Activated T-helper 2 cell treated with anti-CD3 and anti-CD28 coated beads, Interferon-gamma antibody, Interleukin-2, Interleukin-4, amounts not matched to agents 10 μg/mL and 5 μg/mL and 100 μg/mL, durations not matched to agents 14 hours and 24 hours and 36 hours (primary cell): ENCODE data around the gene BMP3. TPM values are rescaled to one million over a fixed set of nuclear protein-coding genes. Genes with fewer than 3 reads are reported as not detected.

Experiments
- DNase-seq: peaks from one replicate; pipeline ENCODE4 v3.0.0; 2021; ENCODE audit warnings: low spot score
- H3K27ac Mint-ChIP-seq: one replicate; pipeline ENCODE4 v1.8.0; 2021; ENCODE audit warnings: mixed read lengths
- H3K27me3 Mint-ChIP-seq: one replicate; pipeline ENCODE4 v1.8.0; 2021; ENCODE audit warnings: low read depth, mixed read lengths
- H3K36me3 Mint-ChIP-seq: one replicate; pipeline ENCODE4 v1.8.0; 2021; ENCODE audit warnings: low read depth, mixed read lengths
- H3K4me1 Mint-ChIP-seq: one replicate; pipeline ENCODE4 v1.8.0; 2021; ENCODE audit warnings: low read depth, mixed read lengths
- H3K4me3 Mint-ChIP-seq: one replicate; pipeline ENCODE4 v1.8.0; 2021; ENCODE audit warnings: low read depth, mild to moderate bottlenecking, moderate library complexity, mixed read lengths
- H3K9me3 Mint-ChIP-seq: one replicate; pipeline ENCODE4 v1.8.0; 2021; ENCODE audit warnings: mixed read lengths
- intact Hi-C: fragments of 100-400 bp; cut with micrococcal nuclease; formaldehyde crosslinking; loops from one replicate; pipeline ENCODE4 v1.15.1; 2023
- total RNA-seq: library from RNA; stranded (reverse); gene quantifications from 2 replicates; pipeline ENCODE4 v1.2.3, GENCODE V29; 2022

BMP3 gene
- total RNA-seq, 1 donor from 2014 or later, result not detected

DNA sequence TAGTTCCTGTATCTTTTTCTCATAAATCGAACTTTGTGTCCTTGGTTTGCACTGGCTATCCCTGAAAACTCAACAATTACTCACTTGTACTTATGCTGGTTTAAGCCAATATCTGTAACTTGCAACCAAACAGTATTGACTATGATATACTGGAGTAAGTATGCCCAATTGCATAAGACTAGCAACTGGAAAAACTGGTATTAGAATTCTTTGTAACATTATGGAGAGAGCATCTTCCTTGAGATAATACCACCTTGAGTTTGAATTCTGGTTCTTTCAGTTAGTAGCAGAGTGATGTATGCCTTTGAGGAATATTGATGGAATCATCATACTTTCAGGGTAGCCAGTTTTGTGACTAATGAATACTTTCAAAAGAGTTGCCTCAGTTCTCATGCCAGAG is 28.1 kb downstream of the BMP3 start:
- no peaks in the 10 kb centered on the region for H3K4me1 Mint-ChIP-seq
- H3K4me3 Mint-ChIP-seq, result no peak overlapping the region
- no peaks in the 10 kb centered on the region for H3K9me3 Mint-ChIP-seq
- intact Hi-C loops, result no loop called here
- peaks cover 4% of the 10 kb centered on the region for H3K27me3 Mint-ChIP-seq
- H3K36me3 Mint-ChIP-seq, result no peaks in the 10 kb centered on the region
- no peak overlapping the region for H3K27ac Mint-ChIP-seq
- DNase-seq, result no peak

DNA sequence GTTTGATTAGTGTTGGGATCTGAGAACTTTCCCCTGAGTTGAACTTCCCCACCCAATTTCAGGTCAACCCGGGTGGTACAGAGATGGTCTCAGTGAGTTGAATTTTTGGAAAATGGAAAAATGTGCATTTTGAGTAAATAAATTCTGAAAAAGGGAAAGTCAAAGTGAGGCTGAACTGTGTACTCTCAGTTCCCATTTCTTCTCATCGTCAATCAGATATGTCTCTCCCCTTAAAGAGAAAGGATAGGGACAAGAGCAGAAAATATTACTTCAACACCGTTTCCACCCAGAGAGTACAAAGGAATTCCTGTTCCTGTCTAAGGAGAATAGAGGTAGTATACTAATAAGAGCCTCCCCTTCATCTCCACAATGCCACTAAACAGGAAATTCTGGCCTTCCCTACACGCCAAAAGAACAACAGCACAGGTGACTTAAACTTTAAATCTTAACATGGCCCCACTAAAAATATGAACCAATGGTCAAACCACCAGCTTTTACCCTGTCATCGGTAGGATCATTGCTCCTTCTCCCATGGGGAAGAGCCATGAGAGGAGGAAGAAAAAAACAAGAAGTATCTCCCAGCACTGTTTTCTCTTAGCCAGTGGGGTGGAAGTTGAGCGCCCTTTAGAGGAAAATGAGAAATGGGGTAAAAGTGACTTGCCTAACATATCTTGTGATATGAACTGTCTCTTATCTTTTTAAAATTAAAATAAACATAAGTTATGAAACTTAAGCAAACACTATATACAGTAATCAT is 30.3 kb downstream of the BMP3 start:
- Mint-ChIP-seq H3K27ac (no peak overlapping the region), H3K4me3 (no peak overlapping the region), H3K27me3 (peaks cover 5% of the 10 kb centered on the region), H3K36me3 (no peaks in the 10 kb centered on the region), H3K4me1 (no peaks in the 10 kb centered on the region), H3K9me3 (no peaks in the 10 kb centered on the region)
- no peak for DNase-seq
- intact Hi-C loops, result no loop called here

DNA sequence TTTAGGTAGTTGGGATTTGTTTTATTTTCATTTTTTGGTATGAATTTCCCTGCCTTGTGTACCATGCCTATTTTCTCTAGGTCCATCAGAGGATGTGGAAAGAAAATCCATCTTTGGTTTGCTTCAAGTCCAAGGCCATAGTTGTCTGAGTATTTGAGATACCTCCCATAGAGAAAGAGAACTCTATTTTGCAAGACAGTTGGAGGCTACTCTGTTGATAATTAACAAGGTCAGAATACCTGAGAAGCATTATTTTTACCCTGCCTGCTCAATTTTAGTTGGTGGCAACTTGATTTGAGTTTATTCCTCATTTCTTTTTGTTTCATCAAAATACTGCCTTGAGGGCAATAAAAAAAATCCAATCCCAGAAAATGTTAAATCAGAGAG is 30.8 kb downstream of the BMP3 start:
- Mint-ChIP-seq H3K27ac (no peak overlapping the region), H3K4me3 (no peak overlapping the region), H3K4me1 (no peaks in the 10 kb centered on the region), H3K27me3 (peaks cover 5% of the 10 kb centered on the region), H3K9me3 (no peaks in the 10 kb centered on the region), H3K36me3 (no peaks in the 10 kb centered on the region)
- intact Hi-C loops, result no loop called here
- DNase-seq, result no peak

DNA sequence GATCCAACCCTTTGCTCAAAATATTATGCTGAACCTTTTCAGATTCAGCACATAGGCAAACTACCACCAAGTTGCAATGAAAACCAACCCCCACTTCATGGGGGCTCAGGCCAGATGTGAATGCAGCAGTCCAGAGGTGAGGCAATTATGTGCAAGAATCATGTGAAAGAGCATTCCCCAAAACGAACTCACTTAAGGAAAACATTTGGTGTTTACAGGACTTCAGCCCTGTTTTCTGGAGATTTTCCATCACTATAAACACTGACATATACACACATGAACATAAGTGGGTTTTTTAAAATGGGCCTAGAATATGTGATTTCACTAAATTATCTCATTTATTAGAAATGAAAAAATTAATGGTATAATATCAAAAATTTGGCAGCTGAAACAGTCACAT is 31.5 kb downstream of the BMP3 start:
- peaks cover 5% of the 10 kb centered on the region for H3K27me3 Mint-ChIP-seq
- no peaks in the 10 kb centered on the region for H3K36me3 Mint-ChIP-seq
- intact Hi-C loops, result no loop called here
- no peak overlapping the region for H3K27ac Mint-ChIP-seq
- H3K9me3 Mint-ChIP-seq, result no peaks in the 10 kb centered on the region
- no peak overlapping the region for H3K4me3 Mint-ChIP-seq
- no peaks in the 10 kb centered on the region for H3K4me1 Mint-ChIP-seq
- DNase-seq, result no peak

DNA sequence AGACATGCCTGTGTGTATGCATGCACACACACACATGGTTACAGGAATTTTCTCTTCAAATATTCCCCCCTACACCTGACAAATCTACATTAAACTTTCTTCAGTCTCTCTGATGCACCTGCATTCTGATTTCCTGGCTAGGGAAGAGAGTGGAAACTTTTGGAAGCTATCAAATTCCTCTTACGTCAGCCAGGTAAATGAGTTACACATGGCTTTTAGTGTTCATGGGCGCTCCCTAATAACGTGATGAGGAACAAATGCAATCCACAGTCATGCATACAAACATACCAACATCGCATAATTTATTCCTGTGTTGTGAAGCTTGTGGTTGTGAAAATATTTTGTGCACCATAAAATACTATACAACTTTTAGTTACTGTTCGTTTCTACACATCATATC is 34.9 kb downstream of the BMP3 start:
- Mint-ChIP-seq H3K4me3 (no peak overlapping the region), H3K4me1 (no peaks in the 10 kb centered on the region), H3K36me3 (no peaks in the 10 kb centered on the region), H3K9me3 (no peaks in the 10 kb centered on the region), H3K27me3 (peaks cover 4% of the 10 kb centered on the region), H3K27ac (no peak overlapping the region)
- intact Hi-C loops, result no loop called here
- DNase-seq, result no peak

DNA sequence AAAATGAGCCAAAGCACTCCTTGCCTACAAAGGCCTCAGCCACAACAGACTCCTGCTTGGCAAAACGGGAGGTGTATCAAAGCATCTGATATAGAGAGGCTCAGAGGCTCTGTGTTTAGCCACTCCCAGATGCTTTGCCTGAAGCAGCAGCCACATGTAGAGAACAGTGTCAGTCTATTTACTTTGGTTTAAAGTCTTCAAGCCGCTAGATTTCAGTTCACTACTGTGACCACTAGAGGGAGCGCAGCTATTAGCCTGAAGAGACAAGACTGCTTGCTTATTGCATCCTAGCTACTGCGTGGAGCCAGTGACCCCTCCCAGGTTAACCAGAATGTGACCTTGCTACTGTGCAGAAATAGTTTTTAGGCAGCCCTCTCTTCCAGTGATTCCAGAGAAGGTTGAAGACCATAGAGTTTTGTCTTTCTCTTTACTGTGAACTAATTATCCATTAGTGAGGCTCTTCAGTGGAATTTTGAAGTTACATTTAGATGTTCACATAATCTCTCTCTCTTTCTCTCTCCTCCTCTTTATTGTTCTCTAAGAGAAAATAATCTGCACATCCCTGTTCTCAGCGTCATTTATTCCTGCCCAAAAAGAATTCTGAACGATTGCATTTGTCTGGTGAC is 39.3 kb downstream of the BMP3 start:
- DNase-seq, result peak; percentile 29
- H3K4me1 Mint-ChIP-seq, result no peaks in the 10 kb centered on the region
- H3K9me3 Mint-ChIP-seq, result no peaks in the 10 kb centered on the region
- peaks cover 12% of the 10 kb centered on the region for H3K27me3 Mint-ChIP-seq
- no peak overlapping the region for H3K27ac Mint-ChIP-seq
- no peak overlapping the region for H3K4me3 Mint-ChIP-seq
- intact Hi-C loops, result loop anchor here (1.0 kb wide), 1 partner anchor 281 kb away; no protein-coding TSS in a partner anchor
- no peaks in the 10 kb centered on the region for H3K36me3 Mint-ChIP-seq

DNA sequence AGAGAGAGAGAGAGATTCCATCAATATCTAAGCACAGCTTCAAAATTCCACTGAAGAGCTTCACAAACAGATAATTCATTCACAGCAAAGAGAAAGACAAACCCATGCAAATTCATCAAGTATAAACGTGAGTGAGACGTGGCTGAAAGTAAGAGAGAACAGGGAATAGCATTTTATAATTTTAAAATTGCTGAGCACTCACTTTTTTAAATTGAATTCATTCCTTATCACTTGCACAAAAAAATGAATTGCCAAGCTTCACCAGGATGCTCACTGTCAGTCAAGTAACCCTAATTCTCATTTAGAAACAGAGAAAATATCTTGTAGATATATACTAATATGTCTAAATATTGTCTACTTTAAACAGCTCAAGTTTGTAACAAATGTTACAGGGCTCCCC is 40.5 kb downstream of the BMP3 start:
- no peak for DNase-seq
- Mint-ChIP-seq H3K36me3 (no peaks in the 10 kb centered on the region), H3K27me3 (peaks cover 17% of the 10 kb centered on the region), H3K4me1 (no peaks in the 10 kb centered on the region), H3K4me3 (no peak overlapping the region), H3K27ac (no peak overlapping the region), H3K9me3 (no peaks in the 10 kb centered on the region)
- intact Hi-C loops, result no loop called here

DNA sequence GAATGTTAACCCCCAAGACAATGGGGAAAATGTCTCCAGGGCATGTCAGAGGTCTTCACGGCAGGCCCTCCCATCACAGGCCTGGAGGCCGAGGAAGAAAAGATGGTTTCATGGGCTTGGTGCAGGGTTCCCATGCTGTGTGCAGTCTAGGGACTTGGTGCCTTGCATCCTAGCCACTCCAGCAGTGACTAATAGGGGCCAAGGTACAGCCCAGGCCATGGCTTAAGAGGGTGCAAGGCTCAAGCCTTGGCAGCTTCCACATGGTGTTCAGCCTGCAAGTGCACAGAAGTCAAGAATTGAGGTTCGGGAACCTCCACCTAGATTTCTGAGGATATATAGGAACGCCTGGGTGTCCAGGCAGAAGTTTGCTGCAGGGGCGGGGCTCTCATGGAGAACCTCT is 50.6 kb downstream of the BMP3 start:
- Mint-ChIP-seq H3K27me3 (no peaks in the 10 kb centered on the region), H3K4me3 (no peak overlapping the region), H3K4me1 (no peaks in the 10 kb centered on the region), H3K9me3 (no peaks in the 10 kb centered on the region), H3K27ac (no peak overlapping the region), H3K36me3 (no peaks in the 10 kb centered on the region)
- intact Hi-C loops, result no loop called here
- no peak for DNase-seq

DNA sequence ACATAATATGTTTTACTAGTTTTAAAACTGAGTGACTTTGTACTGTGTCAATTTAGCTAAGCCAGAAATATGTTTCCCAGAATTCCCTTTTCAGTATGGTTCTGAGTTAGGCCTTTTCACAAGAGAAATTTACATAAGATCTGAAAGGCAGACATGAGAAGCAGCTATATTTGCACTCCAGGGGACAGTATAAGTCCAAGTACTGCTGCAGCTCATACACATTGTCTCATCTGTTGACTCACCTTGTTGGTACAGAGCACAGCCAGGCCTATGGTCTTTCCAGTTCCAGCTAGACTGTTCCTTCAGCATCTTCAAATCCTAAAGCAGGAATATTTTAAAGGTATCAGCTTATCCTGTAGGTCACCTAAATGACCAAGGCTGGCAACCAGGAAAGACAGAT is 53.5 kb downstream of the BMP3 start:
- no peaks in the 10 kb centered on the region for H3K36me3 Mint-ChIP-seq
- intact Hi-C loops, result no loop called here
- H3K27me3 Mint-ChIP-seq, result no peaks in the 10 kb centered on the region
- H3K4me1 Mint-ChIP-seq, result no peaks in the 10 kb centered on the region
- no peak overlapping the region for H3K4me3 Mint-ChIP-seq
- H3K27ac Mint-ChIP-seq, result no peak overlapping the region
- H3K9me3 Mint-ChIP-seq, result no peaks in the 10 kb centered on the region
- DNase-seq, result no peak

DNA sequence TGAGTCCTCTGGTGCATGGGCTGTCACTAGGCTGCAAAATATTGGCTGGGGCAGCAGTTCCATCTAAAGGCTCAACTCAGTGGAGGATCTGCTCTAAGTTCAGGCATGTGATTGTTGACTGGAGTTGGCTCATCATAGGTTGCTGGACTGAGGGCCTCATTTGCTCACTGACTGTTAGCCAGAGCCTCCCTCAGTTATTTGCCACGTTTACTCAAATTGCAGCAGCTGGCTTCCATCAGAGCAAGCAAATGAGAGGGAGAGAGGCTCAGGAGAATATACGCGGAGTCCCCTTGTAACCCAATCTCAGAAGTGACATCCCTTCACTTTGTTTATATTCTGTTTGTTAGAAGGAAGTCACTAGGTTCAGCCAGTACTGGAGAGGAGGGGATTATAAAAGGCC is 54.1 kb downstream of the BMP3 start:
- intact Hi-C loops, result no loop called here
- no peaks in the 10 kb centered on the region for H3K27me3 Mint-ChIP-seq
- no peaks in the 10 kb centered on the region for H3K9me3 Mint-ChIP-seq
- H3K36me3 Mint-ChIP-seq, result no peaks in the 10 kb centered on the region
- DNase-seq, result no peak
- H3K4me1 Mint-ChIP-seq, result no peaks in the 10 kb centered on the region
- no peak overlapping the region for H3K27ac Mint-ChIP-seq
- no peak overlapping the region for H3K4me3 Mint-ChIP-seq

DNA sequence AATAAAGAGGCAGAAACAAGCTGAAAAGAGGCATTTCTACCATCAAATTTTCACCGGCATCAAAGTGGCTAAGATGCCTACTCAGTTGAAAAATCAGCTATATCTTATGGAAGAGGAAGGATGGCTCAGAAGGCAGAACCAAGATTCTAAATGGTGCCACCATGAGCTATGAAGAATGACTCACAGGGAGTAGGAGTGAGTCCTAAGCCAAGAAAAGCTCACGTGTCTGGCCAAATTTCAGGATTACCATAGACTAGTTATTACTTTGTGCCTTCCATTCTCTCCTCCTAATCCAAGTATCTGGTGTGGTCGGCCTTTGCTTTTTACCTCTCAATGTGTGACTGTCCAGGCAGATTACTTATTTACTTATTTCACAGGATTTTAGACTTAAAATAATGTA is 54.8 kb downstream of the BMP3 start:
- no peak for DNase-seq
- Mint-ChIP-seq H3K27me3 (no peaks in the 10 kb centered on the region), H3K36me3 (no peaks in the 10 kb centered on the region), H3K27ac (no peak overlapping the region), H3K4me1 (no peaks in the 10 kb centered on the region), H3K9me3 (no peaks in the 10 kb centered on the region), H3K4me3 (no peak overlapping the region)
- intact Hi-C loops, result no loop called here

DNA sequence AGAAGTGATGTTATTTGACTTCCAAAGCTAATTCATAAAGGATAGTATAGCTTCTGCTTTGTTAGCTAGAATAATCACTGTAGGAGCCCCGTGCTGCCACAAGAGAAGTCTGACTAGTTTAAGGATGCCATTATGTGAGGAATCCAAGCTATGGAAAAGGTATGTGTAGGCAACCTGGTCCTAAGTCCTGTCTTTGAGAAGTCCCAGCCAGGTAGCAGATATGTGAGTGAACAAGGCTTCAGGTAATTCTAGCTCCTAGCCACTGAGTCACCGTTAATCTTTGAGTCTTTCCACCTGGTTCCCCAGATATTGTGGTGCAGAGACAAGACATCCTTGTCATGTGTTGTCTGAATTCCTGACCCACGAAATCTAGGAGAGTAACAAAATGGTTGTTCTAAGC is 55.5 kb downstream of the BMP3 start:
- intact Hi-C loops, result no loop called here
- H3K9me3 Mint-ChIP-seq, result no peaks in the 10 kb centered on the region
- no peaks in the 10 kb centered on the region for H3K36me3 Mint-ChIP-seq
- H3K27ac Mint-ChIP-seq, result no peak overlapping the region
- H3K4me1 Mint-ChIP-seq, result no peaks in the 10 kb centered on the region
- DNase-seq, result no peak
- no peaks in the 10 kb centered on the region for H3K27me3 Mint-ChIP-seq
- no peak overlapping the region for H3K4me3 Mint-ChIP-seq

DNA sequence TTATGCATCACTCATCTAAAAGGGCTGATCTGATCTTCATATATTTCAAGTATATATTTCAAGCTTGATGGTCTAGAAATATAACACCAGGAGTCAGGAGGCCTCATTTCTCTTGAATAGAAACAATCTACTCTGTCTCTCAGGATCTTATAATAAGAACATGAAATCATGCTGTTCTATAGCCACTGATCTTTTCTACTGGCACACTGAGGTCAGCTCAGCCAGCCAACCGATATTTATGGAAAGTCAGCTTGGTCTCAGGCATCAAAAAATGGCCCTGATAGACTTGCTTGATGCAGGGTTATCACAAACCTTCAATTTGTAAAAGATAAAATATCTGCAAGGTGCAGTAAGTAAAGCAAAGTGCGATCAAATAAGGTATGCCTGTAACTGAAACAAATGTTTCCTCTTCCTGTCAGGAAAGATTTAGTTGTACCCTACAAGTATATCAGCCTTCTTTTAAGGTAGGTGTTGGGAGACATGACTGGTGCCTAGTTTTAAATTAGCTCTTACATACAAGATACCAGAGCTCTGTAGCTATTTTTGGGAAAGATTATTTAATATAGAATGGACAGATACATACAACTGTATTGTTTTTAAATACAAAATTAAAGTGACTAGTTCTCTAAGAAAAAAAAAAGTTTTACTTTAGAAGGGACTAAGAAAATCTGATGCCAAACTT is 63.4 kb downstream of the BMP3 start:
- Mint-ChIP-seq H3K4me1 (no peaks in the 10 kb centered on the region), H3K27me3 (no peaks in the 10 kb centered on the region), H3K9me3 (no peaks in the 10 kb centered on the region), H3K36me3 (no peaks in the 10 kb centered on the region), H3K27ac (no peak overlapping the region), H3K4me3 (no peak overlapping the region)
- intact Hi-C loops, result no loop called here
- DNase-seq, result no peak
